D721Med (cell line): ENCODE data around the gene TIMP2.
"Not testable (repeated sequence)": the region's sequence is repeated elsewhere in the genome, so short reads cannot be mapped to it uniquely, and the experiment has no call there.

Experiments
- DNase-seq: peaks from one replicate; pipeline ENCODE4 v3.0.0; 2011; ENCODE audit warnings: low spot score; ENCODE audit not compliant: insufficient read length
- FAIRE-seq: peaks from 2 replicates; lab custom pipeline; 2011; peaks lifted over from hg19 to GRCh38; lab: Jason Lieb, UNC
- TF ChIP-seq, protein P1 (sequence below): IDR thresholded peaks from 2 replicates; pipeline ENCODE4 v1.5.1; 2012; ENCODE audit warnings: mild to moderate bottlenecking, control low read depth; ENCODE audit not compliant: insufficient read depth; ENCODE audit errors: missing control alignments

TIMP2 gene

DNA sequence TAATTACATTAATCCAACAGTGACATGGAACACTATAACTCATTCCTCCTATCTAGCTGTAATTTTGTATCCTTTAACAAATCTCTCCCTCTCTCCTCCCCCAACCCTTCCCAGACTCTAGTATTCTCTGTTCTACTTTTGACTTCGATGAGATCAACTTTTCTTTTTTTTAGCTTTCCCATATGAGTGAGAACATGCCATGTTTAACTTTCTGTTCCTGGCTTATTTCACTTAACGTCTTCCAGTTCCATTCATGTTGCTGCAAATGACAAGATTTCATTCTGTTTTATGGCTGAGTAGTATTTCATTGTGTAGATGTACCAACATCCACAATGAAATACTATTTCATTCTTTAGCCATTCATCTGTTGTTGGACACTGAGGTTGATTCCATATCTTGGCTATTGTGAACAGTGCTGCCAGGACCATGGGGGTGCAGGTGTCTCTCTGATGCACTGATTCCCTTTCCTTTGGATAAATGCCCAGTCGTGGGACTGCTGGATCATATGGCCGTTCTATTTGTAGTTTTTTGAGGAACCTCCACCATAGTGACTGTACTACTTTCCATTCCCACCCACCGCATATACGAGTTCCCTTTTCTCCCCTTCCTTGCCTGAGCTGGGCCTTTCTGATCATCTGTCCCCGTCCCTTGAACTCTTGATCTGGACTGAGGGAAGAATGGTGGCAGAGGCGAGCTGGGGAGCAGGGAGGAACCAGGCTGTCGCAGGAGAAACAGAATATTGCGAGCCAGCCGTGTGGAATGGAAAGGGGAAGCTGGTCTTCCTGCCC, 14.5 kb downstream of the TIMP2 start:
- DNase-seq = no peak
- TF ChIP-seq, protein P1, sequence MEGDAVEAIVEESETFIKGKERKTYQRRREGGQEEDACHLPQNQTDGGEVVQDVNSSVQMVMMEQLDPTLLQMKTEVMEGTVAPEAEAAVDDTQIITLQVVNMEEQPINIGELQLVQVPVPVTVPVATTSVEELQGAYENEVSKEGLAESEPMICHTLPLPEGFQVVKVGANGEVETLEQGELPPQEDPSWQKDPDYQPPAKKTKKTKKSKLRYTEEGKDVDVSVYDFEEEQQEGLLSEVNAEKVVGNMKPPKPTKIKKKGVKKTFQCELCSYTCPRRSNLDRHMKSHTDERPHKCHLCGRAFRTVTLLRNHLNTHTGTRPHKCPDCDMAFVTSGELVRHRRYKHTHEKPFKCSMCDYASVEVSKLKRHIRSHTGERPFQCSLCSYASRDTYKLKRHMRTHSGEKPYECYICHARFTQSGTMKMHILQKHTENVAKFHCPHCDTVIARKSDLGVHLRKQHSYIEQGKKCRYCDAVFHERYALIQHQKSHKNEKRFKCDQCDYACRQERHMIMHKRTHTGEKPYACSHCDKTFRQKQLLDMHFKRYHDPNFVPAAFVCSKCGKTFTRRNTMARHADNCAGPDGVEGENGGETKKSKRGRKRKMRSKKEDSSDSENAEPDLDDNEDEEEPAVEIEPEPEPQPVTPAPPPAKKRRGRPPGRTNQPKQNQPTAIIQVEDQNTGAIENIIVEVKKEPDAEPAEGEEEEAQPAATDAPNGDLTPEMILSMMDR = no peak
- no peak for FAIRE-seq

DNA sequence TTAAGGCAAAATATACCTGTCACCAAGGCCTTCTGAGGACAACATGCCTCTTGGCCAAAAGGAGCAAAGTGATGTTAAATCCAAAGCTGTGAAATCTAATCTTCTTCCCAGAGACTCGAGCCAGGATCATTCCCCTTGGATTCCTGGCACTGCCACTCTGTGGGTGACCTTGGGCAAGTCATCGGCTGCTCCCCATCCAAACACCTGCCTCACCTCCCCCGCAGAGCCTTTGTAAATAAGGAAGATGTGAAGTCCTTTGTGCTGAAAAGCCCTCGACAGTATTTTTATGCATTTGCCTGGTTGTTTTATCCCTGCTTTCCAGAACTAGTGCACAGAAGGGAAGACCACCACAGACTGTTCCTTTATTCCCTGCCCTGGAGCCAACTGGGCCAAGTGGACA, 16.8 kb downstream of the TIMP2 start:
- no peak for DNase-seq
- TF ChIP-seq, protein P1 = no peak
- no peak for FAIRE-seq

DNA sequence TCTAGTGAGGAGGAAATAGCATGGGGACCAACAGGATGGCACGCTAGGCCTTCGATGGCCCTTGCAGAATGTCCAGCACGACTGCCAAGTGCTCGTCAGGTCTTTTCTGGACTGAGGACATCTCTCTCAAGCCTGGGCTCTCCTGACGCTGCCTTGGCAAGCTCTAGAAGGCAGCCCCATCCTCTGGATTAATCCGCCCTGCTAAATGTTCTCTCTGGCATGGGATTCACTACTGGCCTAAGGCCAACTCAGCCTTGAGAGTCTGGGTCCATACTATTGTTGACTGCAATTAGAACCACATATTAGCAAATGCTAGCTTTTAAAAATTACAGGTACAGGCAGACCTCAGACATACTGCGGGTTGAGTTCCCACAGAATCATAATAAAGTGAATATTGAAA, 19.6 kb downstream of the TIMP2 start:
- DNase-seq (no peak), FAIRE-seq (no peak)
- TF ChIP-seq, protein P1 = no peak

DNA sequence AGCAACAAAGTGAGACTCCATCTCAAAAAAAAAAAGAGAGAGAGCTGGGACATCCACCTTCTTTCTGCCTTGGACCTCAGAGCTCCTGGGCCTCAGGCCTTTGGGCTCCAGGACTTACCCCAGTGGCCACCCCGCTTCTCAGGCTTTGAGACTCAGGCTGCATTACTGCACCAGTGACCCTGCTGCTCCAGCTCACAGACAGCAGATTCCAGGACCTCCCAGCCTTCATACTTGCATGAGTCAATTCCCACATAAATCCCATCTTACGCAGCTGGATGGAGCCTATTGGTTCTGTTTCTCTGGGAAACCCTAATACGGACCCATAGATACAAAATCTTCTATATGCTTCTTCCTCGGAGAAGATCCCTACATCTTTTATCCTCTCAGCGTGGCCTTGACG, 20.1 kb downstream of the TIMP2 start:
- no peak for DNase-seq
- TF ChIP-seq, protein P1 = no peak
- no peak for FAIRE-seq

DNA sequence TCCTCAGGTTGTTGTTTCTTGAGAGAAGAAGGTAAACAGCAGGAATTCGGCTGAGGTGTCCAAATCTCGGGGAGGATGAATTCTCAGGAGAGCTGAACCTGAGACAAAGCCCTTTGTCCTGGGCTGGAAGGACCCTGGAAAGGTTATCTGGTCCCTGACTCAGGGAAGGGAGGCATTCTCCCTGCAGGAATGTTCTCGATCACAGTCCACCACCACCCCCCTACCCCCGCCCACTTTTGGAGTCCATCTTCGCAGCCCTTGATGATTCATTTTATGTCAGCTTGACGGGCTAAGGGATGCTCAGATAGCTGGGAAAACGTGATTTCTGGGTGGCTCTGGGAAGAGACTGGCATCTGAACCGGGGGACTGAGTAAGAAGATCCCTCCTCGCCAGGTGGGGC, 20.8 kb downstream of the TIMP2 start:
- FAIRE-seq (no peak), DNase-seq (no peak)
- TF ChIP-seq, protein P1 = no peak

DNA sequence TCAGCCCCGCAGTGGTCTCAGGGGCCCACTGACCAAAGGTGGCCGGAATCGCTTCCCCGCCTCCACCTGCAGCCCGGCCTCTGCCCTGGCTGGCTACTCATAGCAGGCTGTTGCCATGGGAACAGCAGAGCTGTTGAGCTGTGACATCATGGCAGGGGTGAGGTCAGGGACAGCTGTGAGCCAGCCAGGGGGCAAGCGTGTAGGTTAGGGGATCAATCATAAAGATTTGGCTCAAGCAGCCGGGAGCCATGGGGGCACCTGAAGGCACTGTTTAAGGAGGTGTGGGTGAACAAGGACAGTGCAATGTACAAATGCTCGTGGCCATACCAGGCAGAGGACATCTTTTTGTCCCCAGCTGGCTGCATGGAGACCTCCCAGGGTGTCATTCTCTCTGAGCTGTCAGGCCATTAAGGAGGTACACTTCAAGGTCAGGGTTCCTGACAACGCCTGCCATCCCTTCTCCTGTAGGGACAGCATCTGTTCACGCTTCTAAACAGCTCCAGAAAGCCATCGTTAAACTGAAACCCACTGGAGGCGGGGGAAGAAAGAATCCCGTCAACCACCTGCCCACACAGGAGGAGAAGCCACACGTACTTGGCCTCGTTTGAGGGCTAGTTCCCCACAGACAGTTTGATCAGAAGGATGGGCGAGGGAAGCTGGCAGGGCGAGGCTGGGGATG, 21.9 kb downstream of the TIMP2 start, which contains the start of gene CEP295NL:
Gene CEP295NL, minus strand, starts transcription at position 101 of the 679 bp plus-strand sequence. CDS start 1,373 bp downstream, outside the sequence.
- FAIRE-seq (no peak), DNase-seq (no peak)
- TF ChIP-seq, protein P1 = no peak

DNA sequence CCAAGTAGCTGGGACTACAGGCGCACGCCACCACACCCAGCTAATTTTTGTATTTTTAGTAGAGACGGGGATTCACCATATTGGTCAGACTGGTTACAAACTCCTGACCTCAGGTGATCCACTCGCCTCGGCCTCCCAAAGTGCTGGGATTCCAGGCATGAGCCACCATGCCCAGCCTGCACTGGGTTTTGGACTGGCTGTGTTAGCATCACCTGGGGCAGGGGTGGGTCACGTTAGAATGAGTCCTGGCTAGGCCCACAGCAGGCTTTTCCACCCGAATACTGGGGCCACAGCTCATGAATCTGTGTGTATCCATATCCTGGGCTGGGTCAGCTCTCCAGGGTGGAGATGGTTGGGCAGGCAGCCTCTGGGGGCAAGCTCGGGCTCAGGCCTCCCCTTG, 23.0 kb downstream of the TIMP2 start:
- DNase-seq, FAIRE-seq: not testable (repeated sequence)
